ENCODE measurements around the gene TMEM185B.

GRCh38 chr2:120218181-120218580 lies 5.0 kb downstream of the TMEM185B start:
- TF ChIP-seq, protein P1, sequence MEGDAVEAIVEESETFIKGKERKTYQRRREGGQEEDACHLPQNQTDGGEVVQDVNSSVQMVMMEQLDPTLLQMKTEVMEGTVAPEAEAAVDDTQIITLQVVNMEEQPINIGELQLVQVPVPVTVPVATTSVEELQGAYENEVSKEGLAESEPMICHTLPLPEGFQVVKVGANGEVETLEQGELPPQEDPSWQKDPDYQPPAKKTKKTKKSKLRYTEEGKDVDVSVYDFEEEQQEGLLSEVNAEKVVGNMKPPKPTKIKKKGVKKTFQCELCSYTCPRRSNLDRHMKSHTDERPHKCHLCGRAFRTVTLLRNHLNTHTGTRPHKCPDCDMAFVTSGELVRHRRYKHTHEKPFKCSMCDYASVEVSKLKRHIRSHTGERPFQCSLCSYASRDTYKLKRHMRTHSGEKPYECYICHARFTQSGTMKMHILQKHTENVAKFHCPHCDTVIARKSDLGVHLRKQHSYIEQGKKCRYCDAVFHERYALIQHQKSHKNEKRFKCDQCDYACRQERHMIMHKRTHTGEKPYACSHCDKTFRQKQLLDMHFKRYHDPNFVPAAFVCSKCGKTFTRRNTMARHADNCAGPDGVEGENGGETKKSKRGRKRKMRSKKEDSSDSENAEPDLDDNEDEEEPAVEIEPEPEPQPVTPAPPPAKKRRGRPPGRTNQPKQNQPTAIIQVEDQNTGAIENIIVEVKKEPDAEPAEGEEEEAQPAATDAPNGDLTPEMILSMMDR (IDR thresholded peaks at IDR 0.05; ENCODE audit: insufficient read depth, low read length, poor library complexity, severe bottlenecking) = no peak
- no peak for TF ChIP-seq EZH2phosphoT487 (conservative IDR thresholded peaks at IDR 0.05; ENCODE audit: low read length)
